ENCODE measurements around the gene ITGAX.
"Not testable (repeated sequence)": the region's sequence is repeated elsewhere in the genome, so short reads cannot be mapped to it uniquely, and the experiment has no call there.

Gene ITGAX

DNA sequence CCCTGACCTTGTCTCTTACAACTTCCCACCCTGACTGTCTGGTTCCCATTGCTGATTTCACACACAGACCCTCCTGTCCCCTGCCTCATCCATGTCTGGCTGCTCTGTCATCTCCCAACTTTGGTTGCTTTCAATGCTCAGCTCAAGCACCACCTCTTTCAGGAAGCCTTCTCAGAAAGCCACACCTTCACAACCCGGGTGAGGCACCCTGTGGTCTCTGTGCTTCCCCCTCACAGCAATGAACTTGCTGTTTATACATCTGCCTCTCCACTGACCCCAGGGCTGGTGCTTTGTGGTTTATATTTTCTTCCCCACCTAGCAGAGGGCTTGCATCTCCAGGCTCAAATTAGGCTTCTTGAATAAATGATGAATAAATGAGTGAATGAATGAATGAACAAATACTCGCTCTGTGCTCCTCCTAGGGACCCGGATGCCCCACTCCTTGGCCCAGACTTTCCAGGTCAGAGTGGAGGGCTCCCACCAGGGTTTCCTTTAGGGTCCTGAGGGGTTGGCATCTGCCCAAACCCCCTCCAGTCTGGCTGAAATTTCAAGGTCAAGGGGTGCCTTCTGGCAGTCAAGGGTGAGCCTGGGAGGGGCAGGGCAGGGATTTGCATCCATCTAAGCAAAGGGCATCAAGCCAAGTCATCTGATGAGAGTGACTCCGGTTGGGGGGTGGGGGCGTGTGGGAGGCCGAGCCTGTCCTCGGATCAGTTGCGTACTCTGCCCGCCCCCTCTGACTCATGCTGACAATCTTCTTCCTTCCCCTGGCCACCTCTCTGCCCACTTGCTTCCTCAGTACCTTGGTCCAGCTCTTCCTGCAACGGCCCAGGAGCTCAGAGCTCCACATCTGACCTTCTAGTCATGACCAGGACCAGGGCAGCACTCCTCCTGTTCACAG is at the start of gene ITGAX:
Gene ITGAX (plus strand): TSS at position 783 of the 898 bp plus-strand sequence. CDS start 79 bp downstream, at position 862.
- DNase-seq, result peak; percentile 34

GRCh38 chr16:31305219-31305618 is 49.8 kb upstream of the ITGAX start:
- DNase-seq, result no peak

- DNase-seq, result not testable (repeated sequence)
Measured at GRCh38 chr16:31308381-31308780, 46.6 kb upstream of the ITGAX start.

- DNase-seq, result no peak
Measured at GRCh38 chr16:31322500-31322899, 32.5 kb upstream of the ITGAX start.

GRCh38 chr16:31323959-31324629 is 30.9 kb upstream of the ITGAX start:
- no peak for DNase-seq

DNA sequence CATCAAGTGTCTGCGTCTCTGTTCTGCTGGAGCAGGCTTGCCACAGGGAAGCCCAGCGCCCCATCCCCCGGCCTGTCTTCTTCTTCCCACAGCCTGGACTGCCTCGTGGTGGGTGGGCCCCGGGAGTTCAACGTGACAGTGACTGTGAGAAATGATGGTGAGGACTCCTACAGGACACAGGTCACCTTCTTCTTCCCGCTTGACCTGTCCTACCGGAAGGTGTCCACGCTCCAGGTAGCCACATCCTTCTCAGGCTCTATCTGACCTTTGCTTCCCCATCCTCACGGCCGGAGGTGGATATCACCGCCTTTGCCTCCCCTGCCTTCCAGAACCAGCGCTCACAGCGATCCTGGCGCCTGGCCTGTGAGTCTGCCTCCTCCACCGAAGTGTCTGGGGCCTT is 29.8 kb upstream of the ITGAX start:
- no peak for DNase-seq

- DNase-seq, result peak; percentile 8
Measured at GRCh38 chr16:31327646-31328225, 27.2 kb upstream of the ITGAX start.

GRCh38 chr16:31328322-31329052 is 26.5 kb upstream of the ITGAX start:
- no peak for DNase-seq

- no peak for DNase-seq
Measured at GRCh38 chr16:31329671-31330552, 25.1 kb upstream of the ITGAX start.

GRCh38 chr16:31330553-31330890 is 24.5 kb upstream of the ITGAX start:
- no peak for DNase-seq

DNA sequence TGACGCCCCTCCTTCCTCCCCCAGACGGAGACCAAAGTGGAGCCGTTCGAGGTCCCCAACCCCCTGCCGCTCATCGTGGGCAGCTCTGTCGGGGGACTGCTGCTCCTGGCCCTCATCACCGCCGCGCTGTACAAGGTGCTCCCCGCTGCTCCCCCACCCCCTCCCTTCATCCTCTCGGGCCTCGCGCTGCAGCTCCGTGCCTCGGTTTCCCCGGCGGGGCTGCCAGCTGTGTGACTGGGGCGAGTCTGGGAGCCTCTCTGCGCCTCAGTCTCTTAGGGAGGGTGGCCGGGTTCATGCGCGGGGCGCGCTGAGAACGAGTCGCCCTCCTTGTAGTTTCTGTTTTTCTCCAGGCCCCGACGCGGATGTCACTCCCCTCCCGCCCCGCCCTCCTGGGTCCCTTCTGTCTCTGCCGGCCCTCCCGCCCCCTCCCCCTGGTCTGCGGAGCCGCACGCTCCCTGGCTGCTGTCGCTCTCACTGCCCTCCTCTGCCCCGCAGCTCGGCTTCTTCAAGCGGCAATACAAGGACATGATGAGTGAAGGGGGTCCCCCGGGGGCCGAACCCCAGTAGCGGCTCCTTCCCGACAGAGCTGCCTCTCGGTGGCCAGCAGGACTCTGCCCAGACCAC is 23.7 kb upstream of the ITGAX start:
- DNase-seq, result no peak

DNA sequence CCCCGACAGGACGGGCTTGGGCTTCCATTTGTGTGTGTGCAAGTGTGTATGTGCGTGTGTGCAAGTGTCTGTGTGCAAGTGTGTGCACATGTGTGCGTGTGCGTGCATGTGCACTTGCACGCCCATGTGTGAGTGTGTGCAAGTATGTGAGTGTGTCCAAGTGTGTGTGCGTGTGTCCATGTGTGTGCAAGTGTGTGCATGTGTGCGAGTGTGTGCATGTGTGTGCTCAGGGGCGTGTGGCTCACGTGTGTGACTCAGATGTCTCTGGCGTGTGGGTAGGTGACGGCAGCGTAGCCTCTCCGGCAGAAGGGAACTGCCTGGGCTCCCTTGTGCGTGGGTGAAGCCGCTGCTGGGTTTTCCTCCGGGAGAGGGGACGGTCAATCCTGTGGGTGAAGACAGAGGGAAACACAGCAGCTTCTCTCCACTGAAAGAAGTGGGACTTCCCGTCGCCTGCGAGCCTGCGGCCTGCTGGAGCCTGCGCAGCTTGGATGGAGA is 23.1 kb upstream of the ITGAX start:
- no peak for DNase-seq

DNA sequence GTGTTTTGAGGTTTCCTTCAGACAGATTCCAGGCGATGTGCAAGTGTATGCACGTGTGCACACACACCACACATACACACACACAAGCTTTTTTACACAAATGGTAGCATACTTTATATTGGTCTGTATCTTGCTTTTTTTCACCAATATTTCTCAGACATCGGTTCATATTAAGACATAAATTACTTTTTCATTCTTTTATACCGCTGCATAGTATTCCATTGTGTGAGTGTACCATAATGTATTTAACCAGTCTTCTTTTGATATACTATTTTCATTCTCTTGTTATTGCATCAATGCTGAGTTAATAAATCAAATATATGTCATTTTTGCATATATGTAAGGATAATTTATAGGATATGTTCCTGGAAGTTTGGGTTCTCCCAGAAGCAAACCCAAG is 22.4 kb upstream of the ITGAX start:
- no peak for DNase-seq

DNA sequence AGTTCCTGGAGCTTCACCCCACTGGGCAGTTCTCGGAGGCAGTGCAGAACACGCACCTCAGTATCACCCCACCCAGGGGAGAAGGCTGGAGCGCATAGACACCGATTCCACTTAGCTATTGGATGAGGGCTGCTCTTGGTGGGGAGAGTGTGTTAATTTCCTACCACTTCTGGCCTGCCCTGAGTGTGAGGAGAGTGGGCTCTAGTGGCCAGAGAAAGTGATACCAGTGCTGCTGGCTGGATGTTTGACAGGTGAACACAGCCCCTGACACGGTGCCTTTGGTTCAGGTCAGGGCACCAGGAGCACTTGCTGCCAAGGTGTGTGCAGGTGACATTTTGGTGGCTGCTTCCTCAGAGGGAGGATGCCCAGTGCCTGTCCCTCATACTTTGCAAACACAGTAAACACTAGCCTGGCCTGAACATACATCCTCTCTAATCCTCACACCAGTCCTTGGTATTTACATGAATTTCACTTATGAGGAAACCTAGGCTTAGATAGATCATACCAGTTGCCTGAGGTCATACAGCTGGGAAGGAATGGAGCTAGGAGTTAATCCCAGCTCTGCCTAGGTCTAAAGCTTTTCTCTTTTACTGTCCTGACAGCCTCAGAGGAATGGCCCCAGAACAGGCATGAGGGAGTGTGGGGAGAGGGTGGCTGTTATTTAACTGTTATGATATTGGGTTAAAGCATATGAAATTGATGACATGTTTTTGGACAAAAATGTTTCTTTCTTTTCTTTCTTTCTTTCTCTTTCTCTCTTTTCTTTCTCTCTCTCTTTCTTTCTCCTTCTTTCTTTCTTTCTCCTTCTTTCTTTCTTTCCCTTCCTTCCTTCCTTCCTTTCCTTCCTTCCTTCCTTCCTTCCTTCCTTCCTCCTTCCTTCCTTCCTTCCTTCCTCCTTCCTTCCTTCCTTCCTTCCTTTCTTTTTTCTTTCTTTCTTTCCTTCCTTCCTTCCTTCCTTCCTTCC is 21.0 kb upstream of the ITGAX start:
- DNase-seq, result peak; percentile 52

DNA sequence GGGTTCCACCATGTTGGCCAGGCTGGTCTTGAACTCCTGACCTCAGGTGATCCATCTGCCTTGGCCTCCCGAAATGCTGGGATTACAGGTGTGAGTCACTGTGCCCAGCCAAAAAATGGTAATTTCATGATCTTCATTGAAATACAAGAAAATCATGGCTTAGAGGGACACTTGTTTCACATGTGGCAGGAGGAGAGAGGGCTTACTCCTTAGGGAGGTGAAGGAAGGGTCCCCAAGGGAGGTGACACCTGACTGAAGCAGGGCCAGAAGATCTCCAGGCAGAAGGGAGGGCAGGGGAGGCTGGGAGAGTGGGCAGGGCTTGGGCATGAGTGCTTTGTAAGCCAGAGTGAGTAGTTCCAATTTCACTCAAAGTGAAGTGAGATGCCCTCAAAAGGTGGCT is 20.0 kb upstream of the ITGAX start:
- DNase-seq, result no peak

DNA sequence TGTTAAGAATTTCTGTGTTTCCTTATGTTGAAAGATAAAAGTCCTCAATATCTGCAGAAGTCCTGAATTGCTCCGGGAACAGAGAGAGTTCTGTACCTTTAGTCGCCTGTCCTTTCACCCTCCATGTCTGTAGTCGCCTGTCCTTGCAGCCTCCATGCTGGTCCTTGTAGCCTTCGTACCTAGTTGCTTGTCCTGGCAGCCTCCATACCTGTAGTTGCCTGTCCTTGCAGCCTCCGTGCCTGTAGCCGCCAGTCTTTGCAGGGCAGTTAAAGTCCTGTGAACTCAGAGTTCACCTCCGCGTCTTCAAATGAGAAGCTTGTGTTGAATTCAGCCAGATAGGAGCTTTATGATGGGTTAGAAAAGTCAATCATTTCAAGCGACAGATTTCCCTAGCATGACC is 19.5 kb upstream of the ITGAX start:
- no peak for DNase-seq

- DNase-seq, result not testable (repeated sequence)
Measured at GRCh38 chr16:31338166-31338685, 16.8 kb upstream of the ITGAX start.

DNA sequence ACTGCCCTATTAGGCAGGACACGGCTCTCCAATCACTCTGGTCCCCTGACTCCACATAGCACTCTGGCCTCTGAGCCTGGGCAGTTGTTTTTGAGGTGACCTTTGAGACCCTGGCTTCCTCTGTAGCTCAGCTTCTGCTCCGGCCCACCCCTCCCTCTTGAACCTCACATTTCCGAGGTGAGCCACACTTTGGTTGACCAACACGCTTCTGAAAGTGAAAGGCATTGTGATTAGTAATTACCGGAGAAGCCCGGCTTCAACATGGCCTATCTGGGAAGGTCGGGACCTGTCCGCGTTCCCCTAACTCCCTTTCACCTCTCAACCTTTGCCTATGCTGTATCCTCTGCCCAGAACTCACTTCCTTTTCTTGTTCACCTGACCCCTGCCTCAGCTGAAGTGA is 10.3 kb upstream of the ITGAX start:
- DNase-seq, result no peak

DNA sequence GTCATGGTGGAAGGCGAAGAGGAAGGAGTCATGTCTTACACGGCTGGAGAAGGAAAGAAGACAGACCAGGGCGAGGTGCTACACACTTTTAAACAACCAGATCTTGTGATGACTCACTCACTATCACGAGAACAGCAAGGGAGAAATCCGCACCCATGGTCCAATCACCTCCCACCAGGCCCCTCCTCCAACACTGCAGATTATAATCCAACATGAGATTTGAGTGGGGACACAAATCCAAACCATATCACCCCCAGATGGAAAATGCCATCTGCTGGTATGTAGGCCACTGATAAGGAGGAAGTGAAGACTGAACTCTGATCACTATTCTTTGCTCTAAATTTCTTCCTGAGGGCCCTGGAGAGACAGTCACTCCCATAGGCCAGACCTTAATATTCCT is 7.5 kb upstream of the ITGAX start:
- peak; percentile 32 for DNase-seq

DNA sequence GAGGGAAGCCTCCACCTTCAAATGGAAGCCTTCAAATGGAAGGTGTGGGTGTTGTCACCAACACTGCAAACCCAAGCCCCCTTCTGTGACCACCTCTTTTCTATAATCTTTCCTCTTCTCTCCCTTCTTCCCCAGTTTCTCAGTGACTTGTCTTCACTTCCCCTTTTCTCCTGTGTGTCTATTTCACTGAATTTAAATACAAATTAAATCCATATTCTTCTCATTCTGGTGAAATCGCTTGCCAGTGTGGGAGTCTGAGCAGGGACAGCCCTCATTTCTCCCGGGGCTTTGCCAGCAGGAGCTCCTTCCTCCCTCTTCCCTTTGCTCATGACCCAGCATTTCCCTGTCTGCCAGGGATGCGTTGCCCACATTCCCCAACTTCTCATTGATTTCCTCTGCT is 6.4 kb upstream of the ITGAX start:
- no peak for DNase-seq
